Retinal pigment epithelial cell (primary cell): ENCODE measurements around the gene SBK3.
"Not testable (repeated sequence)": the region's sequence is repeated elsewhere in the genome, so short reads cannot be mapped to it uniquely, and the experiment has no call there.

Experiments used
- DNase-seq: peaks from one replicate; pipeline ENCODE4 v3.0.0-alpha.2; 2010; ENCODE audit warnings: low read depth
- H3K4me3 ChIP-seq: 2 replicates; pipeline ENCODE4 v1.5.1; 2011; ENCODE audit warnings: mild to moderate bottlenecking, low read length, control low read depth, moderate library complexity
- TF ChIP-seq, protein P1 (sequence below): conservative IDR thresholded peaks from 2 replicates; pipeline ENCODE4 v1.5.1; 2011; ENCODE audit warnings: low read depth, low read length, control low read depth, inconsistent platforms

The SBK3 gene

DNA sequence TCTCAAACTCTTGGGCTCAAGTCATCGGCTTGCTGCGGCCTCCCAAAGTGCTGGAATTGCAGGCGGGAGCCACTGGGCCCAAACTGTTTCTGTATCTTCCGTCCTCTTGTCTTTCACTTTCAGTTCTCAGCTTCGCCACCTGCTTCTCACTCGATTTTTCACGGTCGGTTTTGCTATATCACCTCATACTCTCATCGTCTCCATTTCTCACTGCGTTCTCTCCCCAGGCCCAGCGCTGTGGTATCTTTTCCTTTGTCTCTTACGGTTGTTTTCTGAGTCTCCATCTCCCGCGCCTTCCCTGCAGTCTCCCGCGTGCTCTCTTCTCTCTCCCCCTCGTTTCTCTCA, 42.2 kb downstream of the SBK3 start:
- TF ChIP-seq, protein P1, sequence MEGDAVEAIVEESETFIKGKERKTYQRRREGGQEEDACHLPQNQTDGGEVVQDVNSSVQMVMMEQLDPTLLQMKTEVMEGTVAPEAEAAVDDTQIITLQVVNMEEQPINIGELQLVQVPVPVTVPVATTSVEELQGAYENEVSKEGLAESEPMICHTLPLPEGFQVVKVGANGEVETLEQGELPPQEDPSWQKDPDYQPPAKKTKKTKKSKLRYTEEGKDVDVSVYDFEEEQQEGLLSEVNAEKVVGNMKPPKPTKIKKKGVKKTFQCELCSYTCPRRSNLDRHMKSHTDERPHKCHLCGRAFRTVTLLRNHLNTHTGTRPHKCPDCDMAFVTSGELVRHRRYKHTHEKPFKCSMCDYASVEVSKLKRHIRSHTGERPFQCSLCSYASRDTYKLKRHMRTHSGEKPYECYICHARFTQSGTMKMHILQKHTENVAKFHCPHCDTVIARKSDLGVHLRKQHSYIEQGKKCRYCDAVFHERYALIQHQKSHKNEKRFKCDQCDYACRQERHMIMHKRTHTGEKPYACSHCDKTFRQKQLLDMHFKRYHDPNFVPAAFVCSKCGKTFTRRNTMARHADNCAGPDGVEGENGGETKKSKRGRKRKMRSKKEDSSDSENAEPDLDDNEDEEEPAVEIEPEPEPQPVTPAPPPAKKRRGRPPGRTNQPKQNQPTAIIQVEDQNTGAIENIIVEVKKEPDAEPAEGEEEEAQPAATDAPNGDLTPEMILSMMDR, result no peak
- DNase-seq, result no peak
- H3K4me3 ChIP-seq, result no peak overlapping the region

DNA sequence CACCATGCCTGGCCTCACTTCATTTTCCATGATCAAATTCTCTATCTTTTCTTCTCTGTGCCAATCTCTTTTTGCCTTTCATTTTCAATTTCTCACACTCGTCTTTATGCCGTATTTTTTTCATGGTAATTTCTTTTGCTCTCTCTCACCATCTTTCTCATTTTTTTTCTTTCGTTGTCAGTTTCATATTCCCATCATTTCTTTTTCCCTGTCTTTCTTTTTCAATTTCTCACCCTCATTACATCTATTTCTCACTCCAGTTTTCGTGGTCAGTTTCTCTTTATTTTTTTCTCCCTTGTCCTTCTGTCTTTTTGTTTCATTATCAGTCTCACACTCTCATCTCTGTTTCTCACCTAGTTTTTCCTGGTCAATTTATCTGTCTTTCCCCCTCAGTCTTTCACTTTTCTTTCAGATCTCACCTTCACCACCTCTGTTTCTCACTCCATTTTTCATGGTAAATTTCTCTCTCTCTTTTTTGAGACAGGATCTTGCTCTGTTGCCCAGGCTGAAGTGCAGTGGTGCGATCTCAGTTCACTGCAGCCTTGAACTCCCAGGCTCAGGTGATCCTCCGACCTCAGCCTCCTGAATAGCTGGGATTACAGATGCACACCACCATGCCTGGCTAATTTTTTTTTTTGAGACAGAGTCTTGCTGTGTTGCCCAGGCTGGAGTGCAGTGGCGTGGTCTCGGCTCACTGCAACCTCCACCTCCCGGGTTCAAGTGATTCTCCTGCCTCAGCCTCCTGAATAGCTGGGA, 43.0 kb downstream of the SBK3 start:
- DNase-seq, result no peak
- H3K4me3 ChIP-seq, result no peak overlapping the region
- TF ChIP-seq, protein P1, result no peak

DNA sequence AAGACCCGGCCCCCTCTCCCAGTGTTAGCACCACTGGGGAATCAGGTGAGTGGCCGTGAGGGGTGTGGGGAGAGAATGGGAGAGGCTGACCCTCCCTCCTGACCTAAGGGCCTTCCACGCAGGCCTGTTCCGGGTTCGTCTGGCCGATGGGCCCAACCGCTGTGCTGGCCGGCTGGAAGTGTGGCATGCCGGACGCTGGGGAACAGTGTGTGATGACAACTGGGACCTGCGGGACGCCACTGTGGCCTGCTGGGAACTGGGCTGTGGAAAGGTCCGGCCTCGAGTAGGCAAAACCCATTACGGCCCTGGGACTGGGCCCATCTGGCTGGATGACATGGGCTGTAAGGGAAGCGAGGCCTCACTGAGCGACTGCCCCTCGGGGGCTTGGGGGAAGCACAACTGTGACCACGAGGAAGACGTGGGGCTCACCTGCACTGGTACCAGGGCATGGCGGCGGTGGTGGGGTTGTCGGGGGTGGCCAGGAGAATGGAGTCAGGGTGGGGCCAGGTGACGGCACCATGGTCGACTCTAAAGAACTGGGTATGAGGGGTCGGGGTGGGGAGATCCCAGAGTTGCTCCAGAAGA, 44.9 kb downstream of the SBK3 start:
- TF ChIP-seq, protein P1, result no peak
- H3K4me3 ChIP-seq, result no peak overlapping the region
- no peak for DNase-seq

DNA sequence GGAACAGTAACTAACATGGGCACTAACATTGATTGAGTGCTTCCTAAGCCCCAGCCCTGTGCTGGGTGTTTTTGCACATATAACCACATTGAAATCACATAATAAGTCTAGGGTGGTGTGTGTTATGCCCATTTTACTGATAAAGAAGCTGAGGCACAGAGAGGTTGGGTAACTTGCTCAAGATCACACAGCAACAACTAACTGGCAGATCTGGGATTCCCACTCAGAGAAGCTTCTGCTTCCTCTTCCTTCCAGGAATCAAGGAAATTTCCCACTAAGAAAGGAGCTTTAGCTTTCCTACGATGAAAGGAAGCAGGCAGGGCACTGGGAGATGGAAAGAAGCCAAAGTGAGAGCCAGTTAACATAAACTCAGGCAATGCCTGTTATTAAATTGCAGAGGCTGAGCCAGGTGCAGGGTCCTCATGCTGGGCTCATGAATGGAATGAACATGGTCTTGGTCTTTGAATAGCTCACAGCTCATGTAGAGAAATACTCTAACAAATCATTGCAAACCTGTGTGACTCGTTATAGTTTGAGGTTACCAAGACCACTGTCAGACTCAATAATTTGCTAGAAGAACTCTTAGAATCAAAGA, 47.0 kb downstream of the SBK3 start:
- H3K4me3 ChIP-seq, result no peak overlapping the region
- TF ChIP-seq, protein P1, result no peak
- no peak for DNase-seq

DNA sequence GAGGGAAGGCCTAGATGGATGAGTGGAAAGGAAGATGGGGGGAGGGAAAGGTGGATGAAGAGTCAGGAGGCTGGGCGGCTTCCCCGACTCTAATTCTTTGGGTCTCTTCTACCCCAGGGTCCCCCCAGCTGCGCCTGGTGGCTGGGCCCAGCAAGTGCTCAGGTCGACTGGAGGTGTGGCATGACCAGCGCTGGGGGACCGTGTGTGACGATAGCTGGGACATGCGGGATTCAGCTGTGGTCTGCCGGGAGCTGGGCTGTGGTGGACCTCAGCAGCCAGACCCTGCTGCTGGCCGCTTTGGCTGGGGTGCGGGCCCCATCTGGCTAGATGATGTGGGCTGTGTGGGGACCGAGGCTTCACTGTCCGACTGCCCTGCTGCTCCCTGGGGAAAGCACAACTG, 47.6 kb downstream of the SBK3 start:
- DNase-seq, result no peak
- H3K4me3 ChIP-seq, result no peak overlapping the region
- TF ChIP-seq, protein P1, result no peak

DNA sequence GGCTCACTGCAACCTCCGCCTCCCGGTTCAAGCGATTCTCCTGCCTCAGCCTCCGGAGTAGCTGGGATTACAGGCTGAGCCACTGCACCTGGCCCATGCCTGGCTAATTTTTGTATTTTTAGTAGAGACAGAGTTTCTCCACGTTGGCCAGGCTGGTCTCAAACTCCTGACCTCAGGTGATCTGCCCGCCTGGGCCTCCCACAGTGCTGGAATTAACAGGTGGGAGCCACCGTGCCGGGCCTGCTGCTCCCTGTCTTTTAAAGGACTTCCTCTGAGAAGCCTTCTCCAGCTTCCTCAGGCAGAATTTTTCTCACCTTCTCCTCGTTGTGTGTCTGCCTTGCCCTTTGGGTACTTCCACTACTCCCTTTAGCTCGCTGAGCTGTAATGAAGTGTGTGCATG, 48.5 kb downstream of the SBK3 start:
- not testable (repeated sequence) for DNase-seq, H3K4me3 ChIP-seq

DNA sequence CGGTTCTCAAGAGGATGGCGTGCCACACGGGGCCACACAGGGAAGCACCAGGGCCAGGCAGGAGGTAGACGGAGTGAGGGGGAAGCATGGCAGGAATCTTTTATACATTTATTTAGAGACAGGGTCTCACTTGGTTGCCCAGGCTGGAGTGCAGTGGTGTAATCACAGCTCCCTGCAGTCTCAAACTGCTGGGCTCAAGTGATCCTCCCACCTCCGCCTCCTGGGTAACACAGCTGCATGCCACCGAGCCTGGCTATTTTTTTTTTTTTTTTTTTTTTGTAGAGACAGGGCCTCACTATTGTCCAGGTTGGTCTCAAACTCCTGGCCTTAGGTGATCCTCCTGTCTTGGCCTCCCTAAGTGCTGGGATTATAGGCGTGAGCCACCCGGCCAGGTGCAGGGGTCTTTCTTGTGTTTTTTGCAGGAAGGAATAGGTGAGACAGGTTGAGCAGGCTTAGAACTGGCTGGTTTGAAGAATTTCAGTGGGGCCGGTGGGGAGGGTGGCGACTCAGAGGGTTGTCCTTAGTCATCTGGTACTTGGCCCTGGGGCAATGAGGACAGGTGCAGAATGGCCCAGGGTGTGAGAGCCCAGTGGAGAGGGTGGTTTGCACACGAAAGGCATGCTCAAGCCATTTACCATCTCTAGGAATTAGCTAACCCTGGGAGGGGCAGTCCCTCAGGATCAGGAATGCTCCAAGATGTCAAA, 49.5 kb downstream of the SBK3 start:
- TF ChIP-seq, protein P1, result no peak
- DNase-seq, result no peak
- H3K4me3 ChIP-seq, result no peak overlapping the region
